OCI-LY3 (cell line): Measurements from ENCODE around the gene OBSCN.

Source experiments
- CTCF ChIP-seq: fragments of 200-600, 300-600 bp; sonication (generic); IDR thresholded peaks from 2 replicates; pipeline ENCODE4 v1.5.1; 2014; ENCODE audit warnings: antibody characterized with exemption, low read length, low read depth
- EZH2phosphoT487 ChIP-seq: fragments of 200-600 bp; shearing (Covaris generic); IDR thresholded peaks from 2 replicates; pipeline ENCODE4 v1.6.1; 2018; ENCODE audit warnings: antibody characterized with exemption, mixed run types, low read depth

GRCh38 chr1:228405979-228406228 is 198.1 kb downstream of the OBSCN start:
- TF ChIP-seq CTCF: no peak
- TF ChIP-seq EZH2phosphoT487: no peak
